Measurements from ENCODE around the gene PTPN9. TPM values are rescaled to one million over a fixed set of nuclear protein-coding genes. Genes with fewer than 3 reads are reported as not detected.
A peak's percentile ranks its signal among the peaks of the same experiment; 100 is the strongest.

Gene PTPN9
- total RNA-seq, 4 donors from 2014 or later: 7.3 to 15.5 (median 10.8) TPM

- peak; percentile 33 to 94 for DNase-seq (ENCODE audit: low spot score in 2 of 2)
- intact Hi-C loops (cut with DNase I; ENCODE audit: low total_unique reads): no loop called here
- 0 to 1% methylated on average over 36 to 70 of the region's 116 CpGs for WGBS, 2 donors
- no peak for TF ChIP-seq POLR2A (IDR thresholded peaks at IDR 0.05)
- no peak for TF ChIP-seq CTCF (IDR thresholded peaks at IDR 0.05)
- peak overlapping the region; percentile 81 for H3K4me3 ChIP-seq (ENCODE audit: low read depth, poor library complexity, severe bottlenecking)
These were observed 124.4 kb downstream of the PTPN9 start for GRCh38 chr15:75454471-75455378.

DNA sequence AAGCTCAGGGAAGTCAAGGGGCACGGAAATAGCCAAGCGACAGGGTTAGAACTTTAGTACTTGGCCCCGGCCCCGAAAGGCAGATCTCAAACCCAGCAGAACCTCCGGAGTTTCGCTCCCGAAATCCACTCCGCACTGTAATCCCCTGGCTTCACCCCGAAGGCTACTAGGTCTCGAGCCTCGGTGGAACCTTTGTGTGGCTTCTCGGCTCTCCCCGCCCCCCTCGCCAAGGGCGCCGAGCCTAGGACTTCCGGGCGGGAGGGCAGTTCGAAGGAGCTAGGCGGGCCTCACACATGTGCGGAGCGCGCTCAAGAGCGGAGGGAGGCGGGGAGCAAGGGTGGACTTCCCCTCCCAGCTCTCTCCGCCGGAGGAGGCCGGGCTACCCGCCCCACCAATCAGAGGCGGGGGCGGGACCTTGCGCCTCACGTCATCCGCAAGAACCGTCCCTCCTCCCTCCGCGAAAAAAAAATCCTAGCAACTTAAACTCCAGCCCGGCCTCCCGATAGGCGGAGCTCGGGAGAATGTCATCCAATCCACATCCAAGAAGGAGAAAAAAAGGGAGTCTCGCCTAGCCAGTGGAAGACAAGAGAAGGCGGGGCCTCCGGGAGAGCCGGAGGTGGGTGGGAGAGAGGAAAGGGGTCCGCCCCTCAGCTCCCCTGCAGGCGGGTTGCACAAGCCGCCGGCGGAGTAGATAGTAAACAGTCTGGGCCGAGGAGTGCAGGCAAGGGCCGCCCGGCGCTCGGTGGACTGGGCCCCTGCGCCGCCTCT is 125.2 kb downstream of the PTPN9 start:
- peak; percentile 99 for DNase-seq (ENCODE audit: low spot score in 2 of 2)
- intact Hi-C loops (cut with DNase I; ENCODE audit: low total_unique reads): no loop called here
- WGBS, 2 donors: 0 to 1% methylated on average over 44 to 55 of the region's 57 CpGs

DNA sequence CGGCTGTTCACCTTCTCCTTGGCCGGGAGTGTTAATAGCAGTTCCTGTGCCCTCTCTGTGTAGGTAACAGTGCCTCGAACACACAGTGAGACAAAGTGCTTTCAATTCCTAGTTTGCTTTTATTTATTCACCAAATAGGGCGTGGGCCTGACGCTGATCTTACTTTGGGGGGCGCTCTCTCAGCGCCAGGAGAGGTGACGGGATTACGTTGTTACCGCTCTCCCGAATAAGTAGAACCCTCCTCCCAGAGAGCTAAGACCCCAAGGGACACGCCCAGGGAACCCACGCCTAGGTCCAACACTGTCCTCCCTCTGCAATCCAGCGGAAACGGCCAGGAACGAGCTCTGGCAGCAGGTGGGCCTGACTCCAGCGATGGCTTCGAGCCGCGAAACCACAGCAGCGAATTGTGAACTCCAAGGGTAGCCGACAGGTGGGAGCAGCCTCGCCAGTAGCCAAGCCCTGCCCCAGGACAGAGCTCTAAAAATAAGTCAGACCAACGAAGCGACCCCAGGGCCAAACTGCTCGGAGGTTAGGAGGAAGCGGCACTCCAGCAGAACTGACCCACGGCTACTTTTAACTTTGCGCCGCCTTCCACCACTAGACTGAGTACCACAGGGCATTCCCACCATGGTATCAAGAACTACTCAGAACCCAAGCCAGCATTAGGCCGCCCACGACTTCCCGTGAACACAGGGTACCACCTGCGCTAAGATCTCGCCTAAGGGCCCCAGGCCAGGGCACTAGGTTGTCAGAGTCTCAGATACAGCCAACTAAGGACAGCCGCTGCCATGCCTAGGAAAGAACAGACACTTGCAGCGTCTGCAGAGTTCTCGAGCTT is 126.0 kb downstream of the PTPN9 start:
- 0 to 2% methylated on average over 34 to 38 of the region's 38 CpGs for WGBS, 2 donors
- peak overlapping the region; percentile 58 for H3K4me3 ChIP-seq (ENCODE audit: low read depth, poor library complexity, severe bottlenecking)
- intact Hi-C loops (cut with DNase I; ENCODE audit: low total_unique reads): no loop called here

More for the DNA sequence above, 125.2 kb downstream of the PTPN9 start:
- no peak for TF ChIP-seq CTCF (IDR thresholded peaks at IDR 0.05)
- TF ChIP-seq POLR2A (IDR thresholded peaks at IDR 0.05): no peak
- peak overlapping the region; percentile 81 for H3K4me3 ChIP-seq (ENCODE audit: low read depth, poor library complexity, severe bottlenecking)

DNA sequence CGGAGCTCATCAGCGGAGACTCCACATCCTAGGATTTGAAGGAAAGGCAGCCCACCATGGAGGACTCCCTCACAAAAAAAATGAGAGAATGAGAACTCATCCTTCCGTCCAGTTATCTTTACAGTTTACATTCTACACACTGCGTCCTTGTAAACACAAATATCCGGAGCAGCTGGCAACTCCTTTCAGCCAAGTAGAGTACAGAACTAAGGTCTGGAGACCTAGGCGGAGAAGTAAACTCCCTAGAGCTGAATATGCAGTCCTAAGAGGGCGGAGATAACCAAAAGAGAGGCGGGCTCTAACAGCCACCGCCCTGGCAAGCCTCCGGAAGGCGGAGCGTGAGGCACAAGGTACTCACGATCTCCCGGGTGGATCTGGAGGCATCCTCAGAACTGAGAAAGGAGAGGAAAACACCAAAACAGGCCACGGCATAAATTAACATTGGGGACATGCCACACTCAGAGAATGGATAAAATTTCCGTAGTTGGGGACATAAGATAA is 126.7 kb downstream of the PTPN9 start:
- no peak for TF ChIP-seq CTCF (IDR thresholded peaks at IDR 0.05)
- TF ChIP-seq POLR2A (IDR thresholded peaks at IDR 0.05): no peak
- H3K4me3 ChIP-seq (ENCODE audit: low read depth, poor library complexity, severe bottlenecking): peak overlapping the region; percentile 58
- WGBS, 2 donors: 1% methylated on average over 16 of the region's 16 CpGs
- intact Hi-C loops (cut with DNase I; ENCODE audit: low total_unique reads): no loop called here
- DNase-seq (ENCODE audit: low spot score in 2 of 2): peak; percentile 92 to 97

More for the DNA sequence above, 126.0 kb downstream of the PTPN9 start:
- no peak for TF ChIP-seq CTCF (IDR thresholded peaks at IDR 0.05)
- no peak for TF ChIP-seq POLR2A (IDR thresholded peaks at IDR 0.05)
- peak; percentile 51 to 91 for DNase-seq (ENCODE audit: low spot score in 2 of 2)

GRCh38 chr15:75451674-75452363 is 127.3 kb downstream of the PTPN9 start, which contains the start of gene SIN3A:
Gene SIN3A, minus strand, starts transcription at chr15:75451690. Its CDS starts 21,315 bp downstream, at chr15:75430375.
- WGBS, 2 donors: 1% methylated on average over 27 to 37 of the region's 39 CpGs
- peak within 1 kb of the TSS; percentile 91 for H3K4me3 ChIP-seq (ENCODE audit: low read depth, poor library complexity, severe bottlenecking)
- peak; percentile 100 for DNase-seq (ENCODE audit: low spot score in 2 of 2)
- intact Hi-C loops (cut with DNase I; ENCODE audit: low total_unique reads): no loop called here
- TF ChIP-seq POLR2A (IDR thresholded peaks at IDR 0.05) (no peak), CTCF (IDR thresholded peaks at IDR 0.05) (no peak)
